NB4 (cell line): ENCODE measurements around the gene KCNMB2.

Source experiments
- POLR2A ChIP-seq: IDR thresholded peaks from 2 replicates; pipeline ENCODE4 v1.6.1; 2011; ENCODE audit warnings: mild to moderate bottlenecking; ENCODE audit not compliant: insufficient read length; ENCODE audit errors: extremely low read depth
- TF ChIP-seq, protein P1 (sequence below): IDR thresholded peaks from one replicate; pipeline ENCODE4 v1.5.1; 2012; ENCODE audit warnings: low read depth, low read length
- TF ChIP-seq, protein P2 (sequence below): IDR thresholded peaks from 2 replicates; pipeline ENCODE4 v1.6.1; 2011; ENCODE audit warnings: low read depth, low read length

DNA sequence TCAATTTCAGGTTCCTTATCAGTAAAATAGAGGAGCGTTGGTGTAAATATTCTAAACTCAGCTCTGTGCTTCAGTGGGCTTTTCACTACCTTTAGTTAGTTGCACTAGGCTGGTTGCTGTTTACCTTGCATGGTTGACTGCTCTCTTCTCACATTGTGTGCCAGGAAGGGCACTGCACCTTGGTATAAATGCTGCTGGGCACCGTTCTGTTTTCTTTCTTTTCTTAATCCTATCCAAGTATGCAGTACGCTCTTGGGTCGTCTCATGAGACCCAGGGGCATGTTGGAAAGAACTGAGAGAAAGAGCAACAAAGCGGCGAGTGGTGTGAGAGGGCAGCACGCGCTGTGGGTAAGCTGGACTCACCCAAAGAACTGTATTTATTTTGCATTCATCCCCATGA is 22.4 kb downstream of the KCNMB2 start:
- TF ChIP-seq, protein P1, sequence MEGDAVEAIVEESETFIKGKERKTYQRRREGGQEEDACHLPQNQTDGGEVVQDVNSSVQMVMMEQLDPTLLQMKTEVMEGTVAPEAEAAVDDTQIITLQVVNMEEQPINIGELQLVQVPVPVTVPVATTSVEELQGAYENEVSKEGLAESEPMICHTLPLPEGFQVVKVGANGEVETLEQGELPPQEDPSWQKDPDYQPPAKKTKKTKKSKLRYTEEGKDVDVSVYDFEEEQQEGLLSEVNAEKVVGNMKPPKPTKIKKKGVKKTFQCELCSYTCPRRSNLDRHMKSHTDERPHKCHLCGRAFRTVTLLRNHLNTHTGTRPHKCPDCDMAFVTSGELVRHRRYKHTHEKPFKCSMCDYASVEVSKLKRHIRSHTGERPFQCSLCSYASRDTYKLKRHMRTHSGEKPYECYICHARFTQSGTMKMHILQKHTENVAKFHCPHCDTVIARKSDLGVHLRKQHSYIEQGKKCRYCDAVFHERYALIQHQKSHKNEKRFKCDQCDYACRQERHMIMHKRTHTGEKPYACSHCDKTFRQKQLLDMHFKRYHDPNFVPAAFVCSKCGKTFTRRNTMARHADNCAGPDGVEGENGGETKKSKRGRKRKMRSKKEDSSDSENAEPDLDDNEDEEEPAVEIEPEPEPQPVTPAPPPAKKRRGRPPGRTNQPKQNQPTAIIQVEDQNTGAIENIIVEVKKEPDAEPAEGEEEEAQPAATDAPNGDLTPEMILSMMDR = no peak
- TF ChIP-seq, protein P2, sequence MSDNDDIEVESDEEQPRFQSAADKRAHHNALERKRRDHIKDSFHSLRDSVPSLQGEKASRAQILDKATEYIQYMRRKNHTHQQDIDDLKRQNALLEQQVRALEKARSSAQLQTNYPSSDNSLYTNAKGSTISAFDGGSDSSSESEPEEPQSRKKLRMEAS = no peak
- TF ChIP-seq POLR2A = no peak
